K562 (cell line): ENCODE results near the gene UPP1. TPM values are rescaled to one million over a fixed set of nuclear protein-coding genes. Genes with fewer than 3 reads are reported as not detected.

Source experiments
- ATAC-seq: fragments of 200-7000 bp; cut with Tn5 transposase; 3 replicates; pipeline ENCODE4 v1.9.1; 2020; ENCODE audit warnings: moderate library complexity
- BruUV-seq: library from RNA; stranded (reverse); fragments of 400-500 nt; replicated peaks from 2 replicates; lab custom pipeline; 2021; lab: Mats Ljungman, UMichigan
- CTCF ChIA-PET: fragments of 300-600 bp; formaldehyde crosslinking; extraction: SDS; loops from one replicate; lab custom pipeline; 2021; ENCODE audit warnings: low intra/inter-chr PET ratio; lab: Yijun Ruan, JAX
- POLR2A ChIA-PET: fragments of 300-600, 350-650 bp; sonication (Branson Sonifier 250); formaldehyde crosslinking; extraction: SDS; loops from one replicate; lab custom pipeline; 2021; ENCODE audit warnings: antibody characterized with exemption, inconsistent platforms; lab: Yijun Ruan, JAX
- DNase-seq, 4 experiments: peaks; one replicate each; pipeline versions ENCODE4 v3.0.0 to v3.0.0-alpha.2; 2011 to 2018; ENCODE audit warnings: low spot score in 3 of 4, mixed read lengths in 3 of 4; ENCODE audit errors: extremely low read depth in 1 of 4
- FAIRE-seq: peaks from 2 replicates; lab custom pipeline; 2011; peaks lifted over from hg19 to GRCh38; lab: Jason Lieb, UNC
- H2AFZ ChIP-seq: 2 replicates; pipeline ENCODE4 v1.6.0; 2011; ENCODE audit warnings: low read depth, low read length, control low read depth, inconsistent platforms
- H3K27ac ChIP-seq: fragments of 200-600 bp; 3 replicates; pipeline ENCODE4 v1.8.0; 2011; ENCODE audit warnings: low read depth, mild to moderate bottlenecking, control low read depth, inconsistent platforms, low read length, moderate library complexity, mixed read lengths; ENCODE audit errors: extremely low read depth
- H3K27me3 ChIP-seq, 2 experiments: fragments of 300-600 bp in 1 of 2; 2 replicates in 1 of 2; 3 replicates in 1 of 2; pipeline versions ENCODE4 v1.6.0 to v1.8.0; 2011; ENCODE audit warnings: inconsistent platforms in 2 of 2, low read length in 2 of 2, mild to moderate bottlenecking in 1 of 2, mixed read lengths in 1 of 2, moderate library complexity in 1 of 2; ENCODE audit not compliant: control insufficient read depth in 2 of 2, insufficient read depth in 2 of 2
- H3K36me3 ChIP-seq: fragments of 300-600 bp; 3 replicates; pipeline ENCODE4 v1.8.0; 2011; ENCODE audit warnings: mild to moderate bottlenecking, low read length, inconsistent platforms; ENCODE audit not compliant: control insufficient read depth, insufficient read depth
- H3K4me1 ChIP-seq, 2 experiments: fragments of 200-600 bp in 1 of 2; replicated peaks in 1 of 2; 2 replicates in 1 of 2; 3 replicates in 1 of 2; pipeline versions ENCODE4 v1.5.1 to v1.8.0; 2011; ENCODE audit warnings: inconsistent platforms in 2 of 2, low read length in 2 of 2, mild to moderate bottlenecking in 1 of 2, mixed read lengths in 1 of 2, moderate library complexity in 1 of 2; ENCODE audit not compliant: control insufficient read depth in 2 of 2, insufficient read depth in 2 of 2
- H3K4me2 ChIP-seq: 2 replicates; pipeline ENCODE4 v1.6.1; 2011; ENCODE audit warnings: low read length, control low read depth, inconsistent platforms, mixed read lengths; ENCODE audit not compliant: insufficient read depth
- H3K4me3 ChIP-seq: fragments of 200-600 bp; sonication (generic), shearing (Covaris generic); 2 replicates; pipeline ENCODE4 v1.5.1; 2016; ENCODE audit warnings: control low read depth, inconsistent platforms
- H3K79me2 ChIP-seq: fragments of 200-600 bp; 3 replicates; pipeline ENCODE4 v1.8.0; 2011; ENCODE audit warnings: low read length, inconsistent platforms; ENCODE audit not compliant: control insufficient read depth, insufficient read depth
- H3K9ac ChIP-seq, 2 experiments: 2 replicates each; pipeline versions ENCODE4 v1.6.0 to v1.6.1; 2011; ENCODE audit warnings: low read depth in 2 of 2, low read length in 2 of 2, control low read depth in 1 of 2, inconsistent platforms in 1 of 2, mild to moderate bottlenecking in 1 of 2, mixed read lengths in 1 of 2; ENCODE audit not compliant: insufficient read depth in 1 of 2
- H3K9me1 ChIP-seq: one replicate; pipeline ENCODE4 v1.6.0; 2011; ENCODE audit warnings: inconsistent platforms, mild to moderate bottlenecking, low read length, moderate library complexity; ENCODE audit not compliant: control insufficient read depth, insufficient read depth
- H3K9me3 ChIP-seq: replicated peaks from 2 replicates; pipeline ENCODE4 v1.5.1; 2011; ENCODE audit warnings: low read depth, low read length, inconsistent platforms; ENCODE audit not compliant: control insufficient read depth, insufficient read depth
- H4K20me1 ChIP-seq: replicated peaks from 2 replicates; pipeline ENCODE4 v1.6.1; 2011; ENCODE audit warnings: low read length, inconsistent platforms, mixed read lengths; ENCODE audit not compliant: control insufficient read depth, insufficient read depth
- CC2D1A ChIP-seq: fragments of 450-650 bp; IDR thresholded peaks from 2 replicates; pipeline ENCODE4 v1.6.1; 2017; ENCODE audit warnings: mild to moderate bottlenecking
- FOXP1 ChIP-seq: sonication (generic); formaldehyde crosslinking; IDR thresholded peaks from 2 replicates; pipeline ENCODE4 v1.8.0; 2022; ENCODE audit warnings: mild to moderate bottlenecking, missing genetic modification reagents
- HNRNPH1 ChIP-seq: fragments of 200-400 bp; formaldehyde crosslinking; optimal IDR thresholded peaks from 2 replicates; pipeline ENCODE3; 2017; ENCODE audit warnings: low read depth, mild to moderate bottlenecking, low read length, moderate library complexity
- MEF2A ChIP-seq: IDR thresholded peaks from 2 replicates; pipeline ENCODE4 v1.6.1; 2011; ENCODE audit warnings: low read depth, mild to moderate bottlenecking, low read length, moderate library complexity; ENCODE audit not compliant: control insufficient read depth
- NCOA4 ChIP-seq: fragments of 450-650 bp; IDR thresholded peaks from 2 replicates; pipeline ENCODE4 v1.6.1; 2018; ENCODE audit warnings: mild to moderate bottlenecking; ENCODE audit not compliant: partially characterized antibody
- NCOA6 ChIP-seq: fragments of 450-650 bp; IDR thresholded peaks from 2 replicates; pipeline ENCODE4 v1.6.1; 2017; ENCODE audit warnings: mild to moderate bottlenecking
- PHTF2 ChIP-seq: fragments of 250-450 bp; sonication (Bioruptor Pico); IDR thresholded peaks from 2 replicates; pipeline ENCODE4 v1.5.0; 2021; ENCODE audit warnings: mild to moderate bottlenecking
- POLR2A ChIP-seq: fragments of 450-650 bp; conservative IDR thresholded peaks from 2 replicates; pipeline ENCODE4 v1.6.1; 2016
- PRDM10 ChIP-seq: fragments of 450-650 bp; IDR thresholded peaks from 2 replicates; pipeline ENCODE4 v1.6.1; 2018; ENCODE audit not compliant: partially characterized antibody
- RBM22 ChIP-seq: fragments of 200-400 bp; formaldehyde crosslinking; IDR thresholded peaks from 2 replicates; pipeline ENCODE4 v1.6.1; 2018; ENCODE audit warnings: low read length, low read depth; ENCODE audit not compliant: poor library complexity, severe bottlenecking
- TARDBP ChIP-seq: fragments of 450-650 bp; IDR thresholded peaks from 2 replicates; pipeline ENCODE4 v1.6.1; 2016
- TCF15 ChIP-seq: fragments of 250-450 bp; sonication (Bioruptor Pico); IDR thresholded peaks from 2 replicates; pipeline ENCODE4 v1.8.0; 2022; ENCODE audit warnings: moderate library complexity, mild to moderate bottlenecking, inconsistent platforms
- TRIM24 ChIP-seq, 2 experiments: fragments of 450-650 bp; IDR thresholded peaks; 2 replicates each; pipeline ENCODE4 v1.6.1; 2016
- ZNF785 ChIP-seq: fragments of 250-450 bp; sonication (Bioruptor Pico); IDR thresholded peaks from 2 replicates; pipeline ENCODE4 v1.4.0; 2020; ENCODE audit warnings: mild to moderate bottlenecking
- WGBS: fragments of 100-300 bp; shearing (Covaris generic); methylation state at CpG from one replicate; pipeline ENCODE4 v1.1.6; 2016; ENCODE audit warnings: low coverage, mixed read lengths; ENCODE audit not compliant: insufficient coverage; ENCODE audit errors: missing lambda C conversion rate; 5-methylcytosine and 5-hydroxymethylcytosine counted together
- in situ Hi-C: fragments of 300-500 bp; cut with MboI; formaldehyde crosslinking; loops from 4 replicates; pipeline ENCODE4 v1.15.0; 2018; ENCODE audit warnings: inconsistent platforms, mixed read lengths
- intact Hi-C: fragments of 100-400 bp; cut with micrococcal nuclease; formaldehyde crosslinking; loops from 2 replicates; pipeline ENCODE4 v1.14.2; 2022
- polyA plus RNA-seq, 8 experiments: library from polyadenylated mRNA; depleted of rRNA in 4 of 8; stranded (reverse) in 5 of 8; unstranded in 3 of 8; fragments of >200 nt; fragmentation: Nextera tagmentation in 2 of 8; fragmentation: Illumina TruSeq in 1 of 8; extraction: Ambion mirVana in 2 of 8; extraction: Trizol in 1 of 8; gene quantifications; 2 replicates each; pipeline versions ENCODE4 v1.2.1 to v1.2.3, GENCODE V29; 2011 to 2014; ENCODE audit warnings: inconsistent platforms in 1 of 8, missing spikeins in 1 of 8
- total RNA-seq, 7 experiments: library from RNA; depleted of rRNA in 6 of 7; stranded (reverse); fragments of >200 nt in 6 of 7; fragmentation: Illumina TruSeq in 2 of 7; extraction: Trizol in 2 of 7; gene quantifications; 2 replicates each; pipeline versions ENCODE4 v1.2.1 to v1.2.3, GENCODE V29; 2011 to 2021; ENCODE audit warnings: low replicate concordance in 1 of 7

UPP1 gene
- total and polyA plus RNA-seq, 9 of the 15 experiments (the other 6 are each of a cell fraction or from before 2014, with no cell fraction given) = 0.38 to 2.4 (median 0.61) TPM

DNA sequence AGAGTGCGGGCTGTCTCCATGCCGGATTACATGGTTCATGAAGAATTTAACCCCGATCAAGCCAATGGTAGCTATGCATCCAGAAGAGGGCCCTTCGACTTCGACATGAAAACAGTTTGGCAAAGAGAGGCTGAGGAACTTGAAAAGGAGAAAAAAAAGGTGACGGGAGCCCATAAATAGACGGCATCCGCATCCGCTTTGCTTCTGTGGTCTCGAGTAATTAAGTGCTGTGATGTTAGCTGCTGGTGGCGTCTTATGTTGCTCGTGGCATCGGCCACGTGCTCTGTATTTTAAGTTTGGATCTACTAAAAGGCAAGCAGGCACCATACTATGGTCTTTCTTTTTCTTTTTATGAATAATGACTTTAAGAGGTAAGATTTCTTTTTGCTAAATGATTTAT is 42.6 kb upstream of the UPP1 start:
- Histone ChIP-seq H3K9me1 (no peaks in the 10 kb centered on the region), H3K4me2 (no peak overlapping the region), H2AFZ (no peak overlapping the region), H3K4me3 (no peak overlapping the region), H3K36me3 (no peaks in the 10 kb centered on the region), H3K4me1 (no peaks in the 10 kb centered on the region; a peak in 1 of 5 replicates), H3K79me2 (no peaks in the 10 kb centered on the region), H4K20me1 (no peaks in the 10 kb centered on the region), H3K27me3 (peaks cover 28 to 56% of the 10 kb centered on the region in 2 experiments; a peak in 4 of 5 replicates), H3K9ac (no peak overlapping the region), H3K9me3 (no peaks in the 10 kb centered on the region), H3K27ac (no peak overlapping the region)
- CTCF ChIA-PET = no interaction called here
- DNase-seq (no peak), ATAC-seq (peak; percentile 34; the same call in 1 of the 3 replicates), FAIRE-seq (no peak)
- TF ChIP-seq HNRNPH1 = no peak
- TF ChIP-seq PRDM10 = no peak
- no peak for TF ChIP-seq CC2D1A
- TF ChIP-seq NCOA6 = no peak
- no peak for TF ChIP-seq POLR2A
- TF ChIP-seq NCOA4 = no peak
- TF ChIP-seq TRIM24 (IDR thresholded peaks at IDR 0.05) = no peak
- no peak for TF ChIP-seq FOXP1 (CRISPR knock-in tag)
- no peak for TF ChIP-seq TCF15 (CRISPR knock-in tag)
- no peak for TF ChIP-seq RBM22
- no peak for TF ChIP-seq TARDBP
- no peak for TF ChIP-seq ZNF785 (CRISPR knock-in tag)
- no peak for TF ChIP-seq PHTF2 (CRISPR knock-in tag)
- TF ChIP-seq MEF2A = no peak
- WGBS = under 1% methylated on average over 13 of the region's 14 CpGs
- intact Hi-C loops = no loop called here
- no TSS peak for BruUV-seq
- POLR2A ChIA-PET = no interaction called here
- in situ Hi-C loops = no loop called here
